ENCODE data around the gene SLC9A9. TPM values are rescaled to one million over a fixed set of nuclear protein-coding genes. Genes with fewer than 3 reads are reported as not detected.

The SLC9A9 gene
- total RNA-seq, 2 donors from 2014 or later: 1.3 to 3.7 TPM

DNA sequence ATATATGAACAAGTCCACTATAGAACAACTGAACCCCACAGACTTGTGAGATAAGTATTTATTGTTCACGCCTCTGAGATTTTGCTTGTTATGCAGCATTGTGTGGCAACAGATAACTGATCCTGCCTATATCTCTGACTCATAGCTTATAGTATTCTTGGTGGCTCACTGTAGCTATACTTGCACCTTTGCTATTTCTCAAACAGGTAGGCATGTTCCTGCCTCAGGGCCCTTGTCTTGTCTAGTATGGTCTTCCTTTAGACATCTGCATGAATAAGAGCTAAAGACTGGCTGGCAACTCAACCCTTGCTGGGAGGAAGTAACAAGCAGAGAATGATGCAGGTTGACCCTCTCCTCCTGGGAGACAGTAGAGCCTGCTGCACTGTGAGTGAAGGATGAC is 472.6 kb downstream of the SLC9A9 start:
- Histone ChIP-seq H3K9me3 (ENCODE audit: control insufficient read depth, low read length) (peaks cover under 1% of the 10 kb centered on the region), H3K27ac (ENCODE audit: low read depth, low read length) (no peak overlapping the region), H3K4me1 (ENCODE audit: control insufficient read depth, insufficient read depth, low read length) (no peaks in the 10 kb centered on the region), H3K9ac (ENCODE audit: extremely low read depth, low read length, poor library complexity, severe bottlenecking) (no peak overlapping the region), H3K4me3 (ENCODE audit: low read length) (no peak overlapping the region), H3K27me3 (ENCODE audit: control insufficient read depth, insufficient read depth, low read length, poor library complexity, severe bottlenecking) (peaks cover 10% of the 10 kb centered on the region), H3K36me3 (ENCODE audit: control insufficient read depth, insufficient read depth, low read length) (no peaks in the 10 kb centered on the region)
- TF ChIP-seq, protein P1, sequence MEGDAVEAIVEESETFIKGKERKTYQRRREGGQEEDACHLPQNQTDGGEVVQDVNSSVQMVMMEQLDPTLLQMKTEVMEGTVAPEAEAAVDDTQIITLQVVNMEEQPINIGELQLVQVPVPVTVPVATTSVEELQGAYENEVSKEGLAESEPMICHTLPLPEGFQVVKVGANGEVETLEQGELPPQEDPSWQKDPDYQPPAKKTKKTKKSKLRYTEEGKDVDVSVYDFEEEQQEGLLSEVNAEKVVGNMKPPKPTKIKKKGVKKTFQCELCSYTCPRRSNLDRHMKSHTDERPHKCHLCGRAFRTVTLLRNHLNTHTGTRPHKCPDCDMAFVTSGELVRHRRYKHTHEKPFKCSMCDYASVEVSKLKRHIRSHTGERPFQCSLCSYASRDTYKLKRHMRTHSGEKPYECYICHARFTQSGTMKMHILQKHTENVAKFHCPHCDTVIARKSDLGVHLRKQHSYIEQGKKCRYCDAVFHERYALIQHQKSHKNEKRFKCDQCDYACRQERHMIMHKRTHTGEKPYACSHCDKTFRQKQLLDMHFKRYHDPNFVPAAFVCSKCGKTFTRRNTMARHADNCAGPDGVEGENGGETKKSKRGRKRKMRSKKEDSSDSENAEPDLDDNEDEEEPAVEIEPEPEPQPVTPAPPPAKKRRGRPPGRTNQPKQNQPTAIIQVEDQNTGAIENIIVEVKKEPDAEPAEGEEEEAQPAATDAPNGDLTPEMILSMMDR (conservative IDR thresholded peaks at IDR 0.05): no peak
- DNase-seq: no peak
- H3K9me3 Mint-ChIP-seq: peaks cover 3% of the 10 kb centered on the region
- H3K4me1 Mint-ChIP-seq: peaks cover 12% of the 10 kb centered on the region
- no peaks in the 10 kb centered on the region for H3K36me3 Mint-ChIP-seq (ENCODE audit: low read depth)
- H3K27ac Mint-ChIP-seq: no peak overlapping the region
- H3K4me3 Mint-ChIP-seq: no peak overlapping the region
- peaks cover 3% of the 10 kb centered on the region for H3K27me3 Mint-ChIP-seq (ENCODE audit: insufficient read depth)
- WGBS, 2 experiments (ENCODE audit: insufficient coverage in 1 of 2, insufficient read length in 1 of 2): 91 to 100% methylated on average over 1 of the region's 1 CpG

DNA sequence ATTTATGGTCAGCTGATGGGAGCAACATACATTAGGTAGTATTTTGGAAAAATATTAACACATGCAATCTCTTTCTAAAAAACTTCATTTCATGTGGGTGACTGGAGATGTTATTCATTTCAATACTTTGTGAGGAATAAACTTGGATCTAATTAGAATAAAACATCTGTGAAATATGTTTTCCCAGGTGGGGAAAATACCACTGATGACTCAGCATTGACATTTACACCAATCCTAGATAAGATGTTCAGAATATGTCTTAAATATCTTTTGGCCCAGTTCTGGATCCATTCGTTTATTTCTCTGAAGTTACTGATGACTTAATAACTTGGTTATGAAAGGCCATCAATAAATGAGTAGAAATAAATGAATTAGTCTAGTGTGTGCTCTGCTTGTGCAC is 481.1 kb downstream of the SLC9A9 start:
- Mint-ChIP-seq H3K4me1 (no peaks in the 10 kb centered on the region), H3K27me3 (ENCODE audit: insufficient read depth) (peaks cover 49% of the 10 kb centered on the region), H3K4me3 (no peak overlapping the region), H3K9me3 (no peaks in the 10 kb centered on the region), H3K36me3 (ENCODE audit: low read depth) (no peaks in the 10 kb centered on the region), H3K27ac (no peak overlapping the region)
- Histone ChIP-seq H3K9me3 (ENCODE audit: control insufficient read depth, low read length) (no peaks in the 10 kb centered on the region), H3K36me3 (ENCODE audit: control insufficient read depth, insufficient read depth, low read length) (no peaks in the 10 kb centered on the region), H3K27me3 (ENCODE audit: control insufficient read depth, insufficient read depth, low read length, poor library complexity, severe bottlenecking) (peaks cover 69% of the 10 kb centered on the region), H3K27ac (ENCODE audit: low read depth, low read length) (no peak overlapping the region), H3K9ac (ENCODE audit: extremely low read depth, low read length, poor library complexity, severe bottlenecking) (no peak overlapping the region), H3K4me1 (ENCODE audit: control insufficient read depth, insufficient read depth, low read length) (no peaks in the 10 kb centered on the region), H3K4me3 (ENCODE audit: low read length) (no peak overlapping the region)
- DNase-seq: no peak
- WGBS, 2 experiments (ENCODE audit: insufficient coverage in 1 of 2, insufficient read length in 1 of 2): 71 to 84% methylated on average over 1 of the region's 1 CpG
- TF ChIP-seq, protein P1 (conservative IDR thresholded peaks at IDR 0.05): no peak

DNA sequence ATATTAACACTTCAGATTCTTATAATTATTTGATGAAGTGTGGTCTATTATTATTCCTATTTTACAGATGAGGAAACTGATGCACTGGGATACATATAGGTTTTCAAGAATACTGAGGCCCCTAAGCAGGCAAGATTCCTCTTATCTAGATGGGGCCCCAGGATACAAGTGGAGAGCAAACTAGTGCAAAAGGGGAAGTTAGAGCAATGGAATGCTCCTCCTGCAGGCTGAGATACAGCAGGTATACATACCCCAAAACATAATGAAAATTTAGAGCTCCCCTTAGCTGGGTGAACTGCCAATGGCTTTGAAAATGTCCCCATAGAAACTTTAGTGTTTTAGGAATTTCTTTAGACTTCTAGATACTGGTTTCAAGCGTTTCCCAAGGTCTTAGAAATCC is 481.6 kb downstream of the SLC9A9 start:
- no peak for DNase-seq
- H3K4me1 ChIP-seq (ENCODE audit: control insufficient read depth, insufficient read depth, low read length): no peaks in the 10 kb centered on the region
- no peaks in the 10 kb centered on the region for H3K4me1 Mint-ChIP-seq
- H3K4me3 ChIP-seq (ENCODE audit: low read length): no peak overlapping the region
- no peak overlapping the region for H3K27ac ChIP-seq (ENCODE audit: low read depth, low read length)
- H3K27ac Mint-ChIP-seq: no peak overlapping the region
- H3K27me3 ChIP-seq (ENCODE audit: control insufficient read depth, insufficient read depth, low read length, poor library complexity, severe bottlenecking): peaks cover 72% of the 10 kb centered on the region
- H3K4me3 Mint-ChIP-seq: no peak overlapping the region
- no peaks in the 10 kb centered on the region for H3K9me3 Mint-ChIP-seq
- TF ChIP-seq, protein P1 (conservative IDR thresholded peaks at IDR 0.05): no peak
- no peaks in the 10 kb centered on the region for H3K36me3 Mint-ChIP-seq (ENCODE audit: low read depth)
- H3K36me3 ChIP-seq (ENCODE audit: control insufficient read depth, insufficient read depth, low read length): no peaks in the 10 kb centered on the region
- WGBS, 2 experiments (ENCODE audit: insufficient coverage in 1 of 2, insufficient read length in 1 of 2): 80 to 84% methylated on average over 1 of the region's 1 CpG
- H3K9ac ChIP-seq (ENCODE audit: extremely low read depth, low read length, poor library complexity, severe bottlenecking): no peak overlapping the region
- H3K9me3 ChIP-seq (ENCODE audit: control insufficient read depth, low read length): no peaks in the 10 kb centered on the region
- peaks cover 54% of the 10 kb centered on the region for H3K27me3 Mint-ChIP-seq (ENCODE audit: insufficient read depth)
